ENCODE results near the gene CNPY1. TPM values are rescaled to one million over a fixed set of nuclear protein-coding genes. Genes with fewer than 3 reads are reported as not detected.
A peak's percentile ranks its signal among the peaks of the same experiment; 100 is the strongest.

CNPY1 gene
- polyA plus RNA-seq, 4 donors, result not detected

- no peaks in the 10 kb centered on the region for H3K36me3 ChIP-seq (ENCODE audit: control insufficient read depth in 3 of 3, insufficient read depth in 2 of 3, low read depth in 1 of 3, low read length in 3 of 3)
- no peak overlapping the region for H3K27ac ChIP-seq (ENCODE audit: low read depth in 1 of 3, low read length in 2 of 3)
- WGBS, 3 donors, result 92 to 94% (median 93%) methylated on average over 10 of the region's 10 CpGs
- H3K9me3 ChIP-seq (ENCODE audit: control insufficient read depth in 2 of 2, insufficient read depth in 1 of 2, low read depth in 1 of 2, low read length in 1 of 2), result no peaks in the 10 kb centered on the region
- FAIRE-seq, result no peak
- no peak for DNase-seq
- H3K27me3 ChIP-seq (ENCODE audit: control insufficient read depth in 3 of 3, insufficient read depth in 3 of 3, low read length in 3 of 3), result peaks cover 0 to 10% (median 0%) of the 10 kb centered on the region in 3 donors
- peaks cover 0 to 6% (median 0%) of the 10 kb centered on the region in 3 donors for H3K4me1 ChIP-seq (ENCODE audit: control insufficient read depth in 3 of 3, insufficient read depth in 2 of 3, low read depth in 1 of 3, low read length in 2 of 3)
- no peak overlapping the region for H3K4me3 ChIP-seq (ENCODE audit: low read depth in 1 of 3, low read length in 3 of 3)
Observed at GRCh38 chr7:155588468-155588998, 42.2 kb upstream of the CNPY1 start.

GRCh38 chr7:155587486-155587885 lies 41.1 kb upstream of the CNPY1 start:
- WGBS, 3 donors, result 89 to 92% (median 90%) methylated on average over 10 of the region's 10 CpGs
- H3K4me3 ChIP-seq (ENCODE audit: low read depth in 1 of 3, low read length in 3 of 3), result no peak overlapping the region
- H3K27me3 ChIP-seq (ENCODE audit: control insufficient read depth in 3 of 3, insufficient read depth in 3 of 3, low read length in 3 of 3), result peaks cover 0 to 10% (median 0%) of the 10 kb centered on the region in 3 donors
- H3K4me1 ChIP-seq (ENCODE audit: control insufficient read depth in 3 of 3, insufficient read depth in 2 of 3, low read depth in 1 of 3, low read length in 2 of 3), result peaks cover 0 to 6% (median 0%) of the 10 kb centered on the region in 3 donors
- no peaks in the 10 kb centered on the region for H3K36me3 ChIP-seq (ENCODE audit: control insufficient read depth in 3 of 3, insufficient read depth in 2 of 3, low read depth in 1 of 3, low read length in 3 of 3)
- DNase-seq, result no peak
- H3K9me3 ChIP-seq (ENCODE audit: control insufficient read depth in 2 of 2, insufficient read depth in 1 of 2, low read depth in 1 of 2, low read length in 1 of 2), result no peaks in the 10 kb centered on the region
- no peak overlapping the region for H3K27ac ChIP-seq (ENCODE audit: low read depth in 1 of 3, low read length in 2 of 3)
- FAIRE-seq, result no peak

- 90 to 93% (median 92%) methylated on average over 14 of the region's 14 CpGs for WGBS, 3 donors
- Histone ChIP-seq H3K4me1 (ENCODE audit: control insufficient read depth in 3 of 3, insufficient read depth in 2 of 3, low read depth in 1 of 3, low read length in 2 of 3) (peaks cover 0 to 6% (median 0%) of the 10 kb centered on the region in 3 donors), H3K27ac (ENCODE audit: low read depth in 1 of 3, low read length in 2 of 3) (no peak overlapping the region), H3K36me3 (ENCODE audit: control insufficient read depth in 3 of 3, insufficient read depth in 2 of 3, low read depth in 1 of 3, low read length in 3 of 3) (no peaks in the 10 kb centered on the region), H3K9me3 (ENCODE audit: control insufficient read depth in 2 of 2, insufficient read depth in 1 of 2, low read depth in 1 of 2, low read length in 1 of 2) (no peaks in the 10 kb centered on the region), H3K4me3 (ENCODE audit: low read depth in 1 of 3, low read length in 3 of 3) (no peak overlapping the region), H3K27me3 (ENCODE audit: control insufficient read depth in 3 of 3, insufficient read depth in 3 of 3, low read length in 3 of 3) (peaks cover 0 to 10% (median 0%) of the 10 kb centered on the region in 3 donors)
- DNase-seq (no peak), FAIRE-seq (no peak)
Observed at GRCh38 chr7:155586843-155587440, 40.6 kb upstream of the CNPY1 start.

GRCh38 chr7:155585951-155586350 lies 39.6 kb upstream of the CNPY1 start:
- Histone ChIP-seq H3K36me3 (ENCODE audit: control insufficient read depth in 3 of 3, insufficient read depth in 2 of 3, low read depth in 1 of 3, low read length in 3 of 3) (no peaks in the 10 kb centered on the region), H3K4me1 (ENCODE audit: control insufficient read depth in 3 of 3, insufficient read depth in 2 of 3, low read depth in 1 of 3, low read length in 2 of 3) (peaks cover 0 to 5% (median 0%) of the 10 kb centered on the region in 3 donors), H3K27ac (ENCODE audit: low read depth in 1 of 3, low read length in 2 of 3) (no peak overlapping the region), H3K9me3 (ENCODE audit: control insufficient read depth in 2 of 2, insufficient read depth in 1 of 2, low read depth in 1 of 2, low read length in 1 of 2) (no peaks in the 10 kb centered on the region), H3K27me3 (ENCODE audit: control insufficient read depth in 3 of 3, insufficient read depth in 3 of 3, low read length in 3 of 3) (peaks cover 0 to 10% (median 0%) of the 10 kb centered on the region in 3 donors), H3K4me3 (ENCODE audit: low read depth in 1 of 3, low read length in 3 of 3) (no peak overlapping the region)
- WGBS, 3 donors, result 60 to 68% (median 60%) methylated on average over 6 of the region's 6 CpGs
- DNase-seq (no peak), FAIRE-seq (no peak)

- Histone ChIP-seq H3K36me3 (ENCODE audit: control insufficient read depth in 3 of 3, insufficient read depth in 2 of 3, low read depth in 1 of 3, low read length in 3 of 3) (no peaks in the 10 kb centered on the region), H3K27me3 (ENCODE audit: control insufficient read depth in 3 of 3, insufficient read depth in 3 of 3, low read length in 3 of 3) (peaks cover 0 to 10% (median 0%) of the 10 kb centered on the region in 3 donors), H3K4me1 (ENCODE audit: control insufficient read depth in 3 of 3, insufficient read depth in 2 of 3, low read depth in 1 of 3, low read length in 2 of 3) (peaks cover 0 to under 1% (median 0%) of the 10 kb centered on the region in 3 donors), H3K9me3 (ENCODE audit: control insufficient read depth in 2 of 2, insufficient read depth in 1 of 2, low read depth in 1 of 2, low read length in 1 of 2) (no peaks in the 10 kb centered on the region), H3K27ac (ENCODE audit: low read depth in 1 of 3, low read length in 2 of 3) (no peak overlapping the region), H3K4me3 (ENCODE audit: low read depth in 1 of 3, low read length in 3 of 3) (no peak overlapping the region)
- WGBS, 3 donors, result 75 to 80% (median 78%) methylated on average over 8 of the region's 8 CpGs
- DNase-seq (no peak), FAIRE-seq (no peak)
Observed at GRCh38 chr7:155585532-155585895, 39.2 kb upstream of the CNPY1 start.

- Histone ChIP-seq H3K4me1 (ENCODE audit: control insufficient read depth in 3 of 3, insufficient read depth in 2 of 3, low read depth in 1 of 3, low read length in 2 of 3) (no peaks in the 10 kb centered on the region), H3K9me3 (ENCODE audit: control insufficient read depth in 2 of 2, insufficient read depth in 1 of 2, low read depth in 1 of 2, low read length in 1 of 2) (no peaks in the 10 kb centered on the region), H3K27me3 (ENCODE audit: control insufficient read depth in 3 of 3, insufficient read depth in 3 of 3, low read length in 3 of 3) (peaks cover 0 to 10% (median 0%) of the 10 kb centered on the region in 3 donors), H3K36me3 (ENCODE audit: control insufficient read depth in 3 of 3, insufficient read depth in 2 of 3, low read depth in 1 of 3, low read length in 3 of 3) (no peaks in the 10 kb centered on the region), H3K27ac (ENCODE audit: low read depth in 1 of 3, low read length in 2 of 3) (no peak overlapping the region), H3K4me3 (ENCODE audit: low read depth in 1 of 3, low read length in 3 of 3) (no peak overlapping the region)
- FAIRE-seq (no peak), DNase-seq (peak in 1 of 2 donors; percentile 47)
- 29 to 47% (median 36%) methylated on average over 17 of the region's 17 CpGs for WGBS, 3 donors
Observed at GRCh38 chr7:155584763-155585531, 38.6 kb upstream of the CNPY1 start.

GRCh38 chr7:155584261-155584660 lies 37.9 kb upstream of the CNPY1 start:
- 87 to 93% (median 90%) methylated on average over 7 of the region's 7 CpGs for WGBS, 3 donors
- no peak for DNase-seq
- H3K4me1 ChIP-seq (ENCODE audit: control insufficient read depth in 3 of 3, insufficient read depth in 2 of 3, low read depth in 1 of 3, low read length in 2 of 3), result no peaks in the 10 kb centered on the region
- H3K9me3 ChIP-seq (ENCODE audit: control insufficient read depth in 2 of 2, insufficient read depth in 1 of 2, low read depth in 1 of 2, low read length in 1 of 2), result no peaks in the 10 kb centered on the region
- H3K4me3 ChIP-seq (ENCODE audit: low read depth in 1 of 3, low read length in 3 of 3), result no peak overlapping the region
- no peak overlapping the region for H3K27ac ChIP-seq (ENCODE audit: low read depth in 1 of 3, low read length in 2 of 3)
- FAIRE-seq, result no peak
- no peaks in the 10 kb centered on the region for H3K36me3 ChIP-seq (ENCODE audit: control insufficient read depth in 3 of 3, insufficient read depth in 2 of 3, low read depth in 1 of 3, low read length in 3 of 3)
- H3K27me3 ChIP-seq (ENCODE audit: control insufficient read depth in 3 of 3, insufficient read depth in 3 of 3, low read length in 3 of 3), result peaks cover 0 to 10% (median 0%) of the 10 kb centered on the region in 3 donors

- Histone ChIP-seq H3K4me1 (ENCODE audit: control insufficient read depth in 3 of 3, insufficient read depth in 2 of 3, low read depth in 1 of 3, low read length in 2 of 3) (no peaks in the 10 kb centered on the region), H3K9me3 (ENCODE audit: control insufficient read depth in 2 of 2, insufficient read depth in 1 of 2, low read depth in 1 of 2, low read length in 1 of 2) (no peaks in the 10 kb centered on the region), H3K36me3 (ENCODE audit: control insufficient read depth in 3 of 3, insufficient read depth in 2 of 3, low read depth in 1 of 3, low read length in 3 of 3) (no peaks in the 10 kb centered on the region), H3K4me3 (ENCODE audit: low read depth in 1 of 3, low read length in 3 of 3) (no peak overlapping the region), H3K27ac (ENCODE audit: low read depth in 1 of 3, low read length in 2 of 3) (no peak overlapping the region), H3K27me3 (ENCODE audit: control insufficient read depth in 3 of 3, insufficient read depth in 3 of 3, low read length in 3 of 3) (peaks cover 0 to 10% (median 0%) of the 10 kb centered on the region in 3 donors)
- DNase-seq (no peak), FAIRE-seq (no peak)
- 80 to 88% (median 85%) methylated on average over 3 of the region's 3 CpGs for WGBS, 3 donors
Observed at GRCh38 chr7:155583636-155584035, 37.3 kb upstream of the CNPY1 start.
